HepG2 (cell line): ENCODE data around the gene COL26A1. TPM values are rescaled to one million over a fixed set of nuclear protein-coding genes. Genes with fewer than 3 reads are reported as not detected.

Experiments used
- AGO2 ChIP-seq: fragments of 200-400 bp; formaldehyde crosslinking; optimal IDR thresholded peaks from 2 replicates; pipeline ENCODE3; 2017; ENCODE audit warnings: mild to moderate bottlenecking, low read depth, low read length, moderate library complexity
- CENPT ChIP-seq: sonication (generic); formaldehyde crosslinking; IDR thresholded peaks from 2 replicates; pipeline ENCODE4 v1.8.0; 2022; ENCODE audit warnings: low read depth, mild to moderate bottlenecking, moderate library complexity, missing genetic modification reagents
- FOXO1 ChIP-seq: sonication (generic); formaldehyde crosslinking; IDR thresholded peaks from 2 replicates; pipeline ENCODE4 v1.4.0; 2020; ENCODE audit warnings: missing genetic modification reagents
- KLF12 ChIP-seq: sonication (generic); formaldehyde crosslinking; IDR thresholded peaks from 2 replicates; pipeline ENCODE4 v1.4.0; 2020; ENCODE audit warnings: missing genetic modification reagents, borderline replicate concordance
- KMT2B ChIP-seq: IDR thresholded peaks from 2 replicates; pipeline ENCODE4 v1.6.1; 2016; ENCODE audit warnings: missing genetic modification reagents, missing compliant biosample characterization
- MAFF ChIP-seq: IDR thresholded peaks from 2 replicates; pipeline ENCODE4 v1.6.1; 2011; ENCODE audit warnings: low read depth, low read length, improper control_type of control experiment
- MED1 ChIP-seq: sonication (generic); formaldehyde crosslinking; IDR thresholded peaks from 2 replicates; pipeline ENCODE4 v1.4.0; 2020; ENCODE audit warnings: missing genetic modification reagents
- MIER2 ChIP-seq: IDR thresholded peaks from 2 replicates; pipeline ENCODE4 v1.6.1; 2016; ENCODE audit warnings: missing biosample characterization, missing genetic modification reagents
- PPARG ChIP-seq: conservative IDR thresholded peaks from 2 replicates; pipeline ENCODE4 v1.6.1; 2016; ENCODE audit warnings: missing biosample characterization, missing genetic modification reagents
- RBFOX2 ChIP-seq: fragments of 200-400 bp; formaldehyde crosslinking; IDR thresholded peaks from 2 replicates; pipeline ENCODE4 v1.6.1; 2017; ENCODE audit warnings: low read depth, mild to moderate bottlenecking, low read length
- RBM39 ChIP-seq: fragments of 200-400 bp; formaldehyde crosslinking; IDR thresholded peaks from one replicate; pipeline ENCODE4 v1.6.1; 2018; ENCODE audit warnings: antibody characterized with exemption, mild to moderate bottlenecking, low read depth, low read length; ENCODE audit not compliant: poor library complexity, severe bottlenecking
- SAP130 ChIP-seq: IDR thresholded peaks from 2 replicates; pipeline ENCODE4 v1.6.1; 2016; ENCODE audit warnings: low read depth
- STAG1 ChIP-seq: sonication (generic); formaldehyde crosslinking; IDR thresholded peaks from 2 replicates; pipeline ENCODE4 v1.4.0; 2020; ENCODE audit warnings: missing genetic modification reagents
- TEAD3 ChIP-seq: optimal IDR thresholded peaks from 2 replicates; pipeline ENCODE3; 2016; ENCODE audit warnings: borderline replicate concordance
- ZBTB34 ChIP-seq: sonication (generic); formaldehyde crosslinking; IDR thresholded peaks from 2 replicates; pipeline ENCODE4 v1.8.0; 2022; ENCODE audit warnings: mild to moderate bottlenecking, missing genetic modification reagents
- ZFP37 ChIP-seq: sonication (generic); formaldehyde crosslinking; IDR thresholded peaks from 2 replicates; pipeline ENCODE4 v1.4.0; 2020; ENCODE audit warnings: missing genetic modification reagents, borderline replicate concordance
- ZNF761 ChIP-seq: sonication (generic); formaldehyde crosslinking; conservative IDR thresholded peaks from 2 replicates; pipeline ENCODE4 v1.4.0; 2020; ENCODE audit warnings: mild to moderate bottlenecking, missing genetic modification reagents
- ZNF782 ChIP-seq: sonication (generic); formaldehyde crosslinking; IDR thresholded peaks from 2 replicates; pipeline ENCODE4 v1.4.0; 2020; ENCODE audit warnings: missing genetic modification reagents, mild to moderate bottlenecking, borderline replicate concordance
- ZNF891 ChIP-seq: sonication (generic); formaldehyde crosslinking; IDR thresholded peaks from 2 replicates; pipeline ENCODE4 v1.5.0; 2020; ENCODE audit warnings: mild to moderate bottlenecking, missing genetic modification reagents
- polyA plus RNA-seq, 8 experiments: library from polyadenylated mRNA; depleted of rRNA in 3 of 8; stranded (reverse) in 7 of 8; unstranded in 1 of 8; fragments of >200 nt; fragmentation: Illumina TruSeq in 4 of 8; extraction: Trizol in 4 of 8; gene quantifications; 2 replicates each; pipeline versions ENCODE4 v1.2.1 to v1.2.3, GENCODE V29; 2011 to 2016; ENCODE audit warnings: low read depth in 4 of 8, missing spikeins in 1 of 8, mixed read lengths in 1 of 8; ENCODE audit not compliant: insufficient read depth in 1 of 8
- total RNA-seq, 5 experiments: library from RNA; depleted of rRNA; stranded (reverse); fragments of >200 nt; fragmentation: Illumina TruSeq; extraction: Trizol; gene quantifications; 2 replicates each; pipeline ENCODE4 v1.2.3, GENCODE V29; 2016; ENCODE audit warnings: low read depth in 1 of 5
- TF ChIP-seq, protein P1 (sequence below): sonication (generic); formaldehyde crosslinking; IDR thresholded peaks from 2 replicates; pipeline ENCODE4 v1.5.0; 2020; ENCODE audit warnings: mild to moderate bottlenecking, missing genetic modification reagents, borderline replicate concordance
- TF ChIP-seq, protein P2 (sequence below): sonication (generic); formaldehyde crosslinking; IDR thresholded peaks from 2 replicates; pipeline ENCODE4 v1.4.0; 2020; ENCODE audit warnings: missing genetic modification reagents, borderline replicate concordance

The COL26A1 gene
- total and polyA plus RNA-seq, 2 of the 13 experiments (the other 11 are each of a cell fraction or from before 2014, with no cell fraction given): 7.8 to 9.2 TPM

DNA sequence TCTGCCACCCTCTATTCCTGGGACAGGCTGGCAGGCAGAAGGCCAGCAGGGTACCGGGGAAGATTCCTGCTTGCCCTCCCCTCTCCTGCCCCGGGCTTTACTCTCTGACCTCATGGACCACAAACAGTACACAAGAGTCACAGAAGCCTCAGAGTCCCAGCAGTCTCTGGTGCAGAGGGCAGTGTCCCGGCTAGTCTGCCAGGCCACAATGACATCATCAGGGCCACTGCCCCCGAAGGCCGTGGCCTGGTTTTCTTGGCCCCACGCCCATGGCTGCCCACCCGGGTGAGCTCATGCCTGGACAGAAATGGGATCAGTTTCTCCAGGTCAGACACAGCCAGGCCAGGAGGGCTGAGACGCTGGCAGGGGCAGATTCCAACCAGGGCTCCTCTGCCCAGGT lies 174.5 kb downstream of the COL26A1 start (continued):
- TF ChIP-seq CENPT (CRISPR knock-in tag) (no peak), MED1 (CRISPR knock-in tag) (0 out of 2 replicates have a peak, but pooled peaks have one; percentile 18), ZBTB34 (CRISPR knock-in tag) (no peak), RBM39 (no peak), SAP130 (CRISPR knock-in tag) (peak; percentile 59), ZNF782 (CRISPR knock-in tag) (no peak), AGO2 (no peak), MIER2 (CRISPR knock-in tag) (no peak), ZNF761 (CRISPR knock-in tag) (no peak), STAG1 (CRISPR knock-in tag) (no peak), TEAD3 (CRISPR knock-in tag) (no peak), KMT2B (CRISPR knock-in tag) (no peak), PPARG (no peak), FOXO1 (CRISPR knock-in tag) (peak; percentile 14; the same call in 1 of the 2 replicates), ZFP37 (no peak), MAFF (no peak), RBFOX2 (no peak), ZNF891 (no peak), KLF12 (CRISPR knock-in tag) (no peak)
- TF ChIP-seq, protein P1, sequence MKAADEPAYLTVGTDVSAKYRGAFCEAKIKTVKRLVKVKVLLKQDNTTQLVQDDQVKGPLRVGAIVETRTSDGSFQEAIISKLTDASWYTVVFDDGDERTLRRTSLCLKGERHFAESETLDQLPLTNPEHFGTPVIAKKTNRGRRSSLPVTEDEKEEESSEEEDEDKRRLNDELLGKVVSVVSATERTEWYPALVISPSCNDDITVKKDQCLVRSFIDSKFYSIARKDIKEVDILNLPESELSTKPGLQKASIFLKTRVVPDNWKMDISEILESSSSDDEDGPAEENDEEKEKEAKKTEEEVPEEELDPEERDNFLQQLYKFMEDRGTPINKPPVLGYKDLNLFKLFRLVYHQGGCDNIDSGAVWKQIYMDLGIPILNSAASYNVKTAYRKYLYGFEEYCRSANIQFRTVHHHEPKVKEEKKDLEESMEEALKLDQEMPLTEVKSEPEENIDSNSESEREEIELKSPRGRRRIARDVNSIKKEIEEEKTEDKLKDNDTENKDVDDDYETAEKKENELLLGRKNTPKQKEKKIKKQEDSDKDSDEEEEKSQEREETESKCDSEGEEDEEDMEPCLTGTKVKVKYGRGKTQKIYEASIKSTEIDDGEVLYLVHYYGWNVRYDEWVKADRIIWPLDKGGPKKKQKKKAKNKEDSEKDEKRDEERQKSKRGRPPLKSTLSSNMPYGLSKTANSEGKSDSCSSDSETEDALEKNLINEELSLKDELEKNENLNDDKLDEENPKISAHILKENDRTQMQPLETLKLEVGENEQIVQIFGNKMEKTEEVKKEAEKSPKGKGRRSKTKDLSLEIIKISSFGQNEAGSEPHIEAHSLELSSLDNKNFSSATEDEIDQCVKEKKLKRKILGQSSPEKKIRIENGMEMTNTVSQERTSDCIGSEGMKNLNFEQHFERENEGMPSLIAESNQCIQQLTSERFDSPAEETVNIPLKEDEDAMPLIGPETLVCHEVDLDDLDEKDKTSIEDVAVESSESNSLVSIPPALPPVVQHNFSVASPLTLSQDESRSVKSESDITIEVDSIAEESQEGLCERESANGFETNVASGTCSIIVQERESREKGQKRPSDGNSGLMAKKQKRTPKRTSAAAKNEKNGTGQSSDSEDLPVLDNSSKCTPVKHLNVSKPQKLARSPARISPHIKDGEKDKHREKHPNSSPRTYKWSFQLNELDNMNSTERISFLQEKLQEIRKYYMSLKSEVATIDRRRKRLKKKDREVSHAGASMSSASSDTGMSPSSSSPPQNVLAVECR (CRISPR knock-in tag): no peak; the same call in 1 of the 2 replicates
- TF ChIP-seq, protein P2, sequence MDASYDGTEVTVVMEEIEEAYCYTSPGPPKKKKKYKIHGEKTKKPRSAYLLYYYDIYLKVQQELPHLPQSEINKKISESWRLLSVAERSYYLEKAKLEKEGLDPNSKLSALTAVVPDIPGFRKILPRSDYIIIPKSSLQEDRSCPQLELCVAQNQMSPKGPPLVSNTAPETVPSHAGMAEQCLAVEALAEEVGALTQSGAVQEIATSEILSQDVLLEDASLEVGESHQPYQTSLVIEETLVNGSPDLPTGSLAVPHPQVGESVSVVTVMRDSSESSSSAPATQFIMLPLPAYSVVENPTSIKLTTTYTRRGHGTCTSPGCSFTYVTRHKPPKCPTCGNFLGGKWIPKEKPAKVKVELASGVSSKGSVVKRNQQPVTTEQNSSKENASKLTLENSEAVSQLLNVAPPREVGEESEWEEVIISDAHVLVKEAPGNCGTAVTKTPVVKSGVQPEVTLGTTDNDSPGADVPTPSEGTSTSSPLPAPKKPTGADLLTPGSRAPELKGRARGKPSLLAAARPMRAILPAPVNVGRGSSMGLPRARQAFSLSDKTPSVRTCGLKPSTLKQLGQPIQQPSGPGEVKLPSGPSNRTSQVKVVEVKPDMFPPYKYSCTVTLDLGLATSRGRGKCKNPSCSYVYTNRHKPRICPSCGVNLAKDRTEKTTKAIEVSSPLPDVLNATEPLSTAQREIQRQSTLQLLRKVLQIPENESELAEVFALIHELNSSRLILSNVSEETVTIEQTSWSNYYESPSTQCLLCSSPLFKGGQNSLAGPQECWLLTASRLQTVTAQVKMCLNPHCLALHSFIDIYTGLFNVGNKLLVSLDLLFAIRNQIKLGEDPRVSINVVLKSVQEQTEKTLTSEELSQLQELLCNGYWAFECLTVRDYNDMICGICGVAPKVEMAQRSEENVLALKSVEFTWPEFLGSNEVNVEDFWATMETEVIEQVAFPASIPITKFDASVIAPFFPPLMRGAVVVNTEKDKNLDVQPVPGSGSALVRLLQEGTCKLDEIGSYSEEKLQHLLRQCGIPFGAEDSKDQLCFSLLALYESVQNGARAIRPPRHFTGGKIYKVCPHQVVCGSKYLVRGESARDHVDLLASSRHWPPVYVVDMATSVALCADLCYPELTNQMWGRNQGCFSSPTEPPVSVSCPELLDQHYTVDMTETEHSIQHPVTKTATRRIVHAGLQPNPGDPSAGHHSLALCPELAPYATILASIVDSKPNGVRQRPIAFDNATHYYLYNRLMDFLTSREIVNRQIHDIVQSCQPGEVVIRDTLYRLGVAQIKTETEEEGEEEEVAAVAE (CRISPR knock-in tag): no peak
